ENCODE data around the gene KCNJ11.

DNA sequence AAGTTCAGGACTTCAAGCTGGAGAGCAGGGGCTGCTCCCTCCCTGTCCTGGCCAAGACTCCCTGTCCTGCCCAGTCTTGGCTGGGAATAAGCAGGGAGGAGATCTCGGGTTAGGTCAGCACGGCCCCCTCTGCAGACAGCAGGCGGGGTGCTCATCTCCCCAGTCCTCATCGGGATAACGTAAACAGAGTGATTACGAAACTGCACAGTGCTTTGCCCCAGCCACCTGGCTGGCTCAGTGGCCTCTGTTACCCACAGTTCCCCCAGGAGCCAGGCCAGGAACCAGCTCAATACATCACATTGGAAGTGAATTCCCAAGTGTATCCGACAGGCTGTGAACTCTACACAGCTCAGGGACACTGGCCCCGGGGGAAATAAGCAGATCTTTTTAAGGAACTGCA is 42.7 kb upstream of the KCNJ11 start:
- TF ChIP-seq, protein P1, sequence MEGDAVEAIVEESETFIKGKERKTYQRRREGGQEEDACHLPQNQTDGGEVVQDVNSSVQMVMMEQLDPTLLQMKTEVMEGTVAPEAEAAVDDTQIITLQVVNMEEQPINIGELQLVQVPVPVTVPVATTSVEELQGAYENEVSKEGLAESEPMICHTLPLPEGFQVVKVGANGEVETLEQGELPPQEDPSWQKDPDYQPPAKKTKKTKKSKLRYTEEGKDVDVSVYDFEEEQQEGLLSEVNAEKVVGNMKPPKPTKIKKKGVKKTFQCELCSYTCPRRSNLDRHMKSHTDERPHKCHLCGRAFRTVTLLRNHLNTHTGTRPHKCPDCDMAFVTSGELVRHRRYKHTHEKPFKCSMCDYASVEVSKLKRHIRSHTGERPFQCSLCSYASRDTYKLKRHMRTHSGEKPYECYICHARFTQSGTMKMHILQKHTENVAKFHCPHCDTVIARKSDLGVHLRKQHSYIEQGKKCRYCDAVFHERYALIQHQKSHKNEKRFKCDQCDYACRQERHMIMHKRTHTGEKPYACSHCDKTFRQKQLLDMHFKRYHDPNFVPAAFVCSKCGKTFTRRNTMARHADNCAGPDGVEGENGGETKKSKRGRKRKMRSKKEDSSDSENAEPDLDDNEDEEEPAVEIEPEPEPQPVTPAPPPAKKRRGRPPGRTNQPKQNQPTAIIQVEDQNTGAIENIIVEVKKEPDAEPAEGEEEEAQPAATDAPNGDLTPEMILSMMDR (IDR thresholded peaks at IDR 0.05), result no peak
- TF ChIP-seq POLR2A (IDR thresholded peaks at IDR 0.05; ENCODE audit: low read depth) (no peak), POLR2AphosphoS5 (IDR thresholded peaks at IDR 0.05) (no peak), EP300 (IDR thresholded peaks at IDR 0.05) (no peak)
